Liver (tissue), 9 donors: Measurements from ENCODE around the gene CHAD. TPM values are rescaled to one million over a fixed set of nuclear protein-coding genes. Genes with fewer than 3 reads are reported as not detected.

ENCODE experiments used
- DNase-seq: peaks from one replicate; pipeline ENCODE4 v3.0.0-alpha.2; 2017; ENCODE audit warnings: low spot score
- H3K27ac ChIP-seq, 2 donors: one replicate each; pipeline ENCODE4 v1.7.0; 2013; ENCODE audit warnings: inconsistent platforms in 2 of 2, low read length in 2 of 2, control low read depth in 1 of 2, low read depth in 1 of 2, mild to moderate bottlenecking in 1 of 2
- H3K27me3 ChIP-seq, 4 donors: one replicate each; pipeline versions ENCODE4 v1.6.1 to v1.7.0; 2013; ENCODE audit warnings: low read length in 3 of 4, inconsistent platforms in 1 of 4, mild to moderate bottlenecking in 1 of 4, moderate library complexity in 1 of 4; ENCODE audit not compliant: control insufficient read depth in 4 of 4, insufficient read depth in 4 of 4
- H3K36me3 ChIP-seq, 4 donors: one replicate each; pipeline versions ENCODE4 v1.6.1 to v1.7.0; 2013; ENCODE audit warnings: low read length in 3 of 4, mild to moderate bottlenecking in 3 of 4, low read depth in 1 of 4, moderate library complexity in 1 of 4; ENCODE audit not compliant: control insufficient read depth in 4 of 4, insufficient read depth in 3 of 4
- H3K4me1 ChIP-seq, 4 donors: one replicate each; pipeline versions ENCODE4 v1.6.1 to v1.7.0; 2013; ENCODE audit warnings: low read length in 3 of 4, mild to moderate bottlenecking in 3 of 4, moderate library complexity in 1 of 4; ENCODE audit not compliant: control insufficient read depth in 4 of 4, insufficient read depth in 4 of 4
- H3K4me3 ChIP-seq, 3 donors: one replicate each; pipeline versions ENCODE4 v1.6.1 to v1.7.0; 2013; ENCODE audit warnings: low read length in 3 of 3, control low read depth in 1 of 3, low read depth in 1 of 3, mild to moderate bottlenecking in 1 of 3
- H3K9ac ChIP-seq, 2 donors: one replicate each; pipeline ENCODE4 v1.7.0; 2013; ENCODE audit warnings: low read length in 2 of 2, mild to moderate bottlenecking in 2 of 2, moderate library complexity in 2 of 2, control low read depth in 1 of 2, low read depth in 1 of 2
- H3K9me3 ChIP-seq, 4 donors: one replicate each; pipeline versions ENCODE4 v1.6.1 to v1.7.0; 2013; ENCODE audit warnings: low read length in 3 of 4; ENCODE audit not compliant: control insufficient read depth in 4 of 4
- CTCF ChIP-seq: fragments of 150-350 bp; IDR thresholded peaks from 2 replicates; pipeline ENCODE4 v1.5.1; 2017; ENCODE audit warnings: improper control_type of control experiment, low read depth, low read length; ENCODE audit not compliant: missing input control
- EGR1 ChIP-seq, 2 donors: IDR thresholded peaks; 2 replicates each; pipeline ENCODE4 v1.6.1; 2016 to 2018; ENCODE audit warnings: antibody characterized with exemption in 2 of 2, low read depth in 2 of 2
- FOXA1 ChIP-seq: IDR thresholded peaks from 2 replicates; pipeline ENCODE4 v1.6.1; 2016; ENCODE audit warnings: antibody characterized with exemption
- FOXA2 ChIP-seq: IDR thresholded peaks from 2 replicates; pipeline ENCODE4 v1.6.1; 2016; ENCODE audit warnings: antibody characterized with exemption
- GABPA ChIP-seq, 2 donors: IDR thresholded peaks in 1 of 2; conservative IDR thresholded peaks in 1 of 2; 2 replicates each; pipeline ENCODE4 v1.6.1; 2016; ENCODE audit warnings: antibody characterized with exemption in 2 of 2, mild to moderate bottlenecking in 1 of 2, moderate library complexity in 1 of 2
- HNF4A ChIP-seq, 2 donors: conservative IDR thresholded peaks; 2 replicates each; pipeline ENCODE4 v1.6.1; 2016; ENCODE audit warnings: antibody characterized with exemption in 2 of 2, mild to moderate bottlenecking in 2 of 2
- JUND ChIP-seq, 2 donors: IDR thresholded peaks; 2 replicates each; pipeline ENCODE4 v1.6.1; 2016; ENCODE audit warnings: antibody characterized with exemption in 2 of 2
- MAX ChIP-seq: IDR thresholded peaks from 2 replicates; pipeline ENCODE4 v1.6.1; 2016; ENCODE audit warnings: antibody characterized with exemption
- NR2F2 ChIP-seq: IDR thresholded peaks from 2 replicates; pipeline ENCODE4 v1.6.1; 2016; ENCODE audit warnings: antibody characterized with exemption
- RAD21 ChIP-seq, 2 donors: IDR thresholded peaks; 2 replicates each; pipeline ENCODE4 v1.6.1; 2016; ENCODE audit warnings: antibody characterized with exemption in 2 of 2, mild to moderate bottlenecking in 2 of 2
- REST ChIP-seq: IDR thresholded peaks from 2 replicates; pipeline ENCODE4 v1.6.1; 2016; ENCODE audit warnings: antibody characterized with exemption, mild to moderate bottlenecking
- RXRA ChIP-seq, 2 donors: IDR thresholded peaks; 2 replicates each; pipeline ENCODE4 v1.6.1; 2017 to 2018; ENCODE audit warnings: antibody characterized with exemption in 2 of 2, mild to moderate bottlenecking in 1 of 2
- SP1 ChIP-seq: IDR thresholded peaks from 2 replicates; pipeline ENCODE4 v1.6.1; 2018; ENCODE audit warnings: antibody characterized with exemption, mild to moderate bottlenecking
- YY1 ChIP-seq: IDR thresholded peaks from 2 replicates; pipeline ENCODE4 v1.6.1; 2016; ENCODE audit warnings: antibody characterized with exemption, mild to moderate bottlenecking
- ZBTB33 ChIP-seq: IDR thresholded peaks from 2 replicates; pipeline ENCODE4 v1.6.1; 2016; ENCODE audit warnings: antibody characterized with exemption
- WGBS: extraction: QIAGEN DNeasy Blood & Tissue Kit; methylation state at CpG from one replicate; pipeline ENCODE4 v1.1.7; 2013; 5-methylcytosine and 5-hydroxymethylcytosine counted together
- polyA plus RNA-seq, 2 donors: library from polyadenylated mRNA; stranded (reverse) in 1 of 2; unstranded in 1 of 2; fragments of 200-250 nt in 1 of 2; fragments of >200 nt in 1 of 2; fragmentation: Nextera tagmentation in 1 of 2; extraction: Ambion mirVana in 1 of 2; gene quantifications; one replicate each; pipeline versions ENCODE4 v1.2.1 to v1.2.3, GENCODE V29; 2013 to 2015
- total RNA-seq, 2 donors: library from RNA; depleted of rRNA; stranded (reverse); fragments of >200 nt; gene quantifications; one replicate each; pipeline ENCODE4 v1.2.3, GENCODE V29; 2014
- donor health status: healthy.
- donor health status: healthy.
- donor health status: healthy.
- donor health status: healthy.
- donor health status: healthy.

CHAD gene
- total and polyA plus RNA-seq, 4 donors = 0.51 to 3.3 (median 2.3) TPM

GRCh38 chr17:50461550-50462132 is 7.0 kb downstream of the CHAD start:
- Histone ChIP-seq H3K4me1 (peaks cover 11 to 62% (median 35%) of the 10 kb centered on the region in 4 donors), H3K36me3 (peaks cover 0 to 7% (median 0%) of the 10 kb centered on the region in 4 donors)
- no peak for DNase-seq

GRCh38 chr17:50460831-50461526 is 7.7 kb downstream of the CHAD start:
- Histone ChIP-seq H3K27me3 (no peaks in the 10 kb centered on the region), H3K9ac (no peak overlapping the region), H3K27ac (no peak overlapping the region), H3K9me3 (no peaks in the 10 kb centered on the region), H3K36me3 (peaks cover 0 to 7% (median 0%) of the 10 kb centered on the region in 4 donors), H3K4me3 (no peak overlapping the region), H3K4me1 (peaks cover 8 to 58% (median 29%) of the 10 kb centered on the region in 4 donors)
- WGBS = 95% methylated on average over 9 of the region's 9 CpGs
- no peak for DNase-seq
- TF ChIP-seq REST (no peak), FOXA1 (no peak), JUND (IDR thresholded peaks at IDR 0.05) (no peak), YY1 (no peak), GABPA (IDR thresholded peaks at IDR 0.05 in 1 of 2, conservative IDR thresholded peaks at IDR 0.05 in 1 of 2) (no peak), MAX (no peak), SP1 (no peak), CTCF (no peak), RXRA (IDR thresholded peaks at IDR 0.05) (no peak), ZBTB33 (no peak), EGR1 (IDR thresholded peaks at IDR 0.05; ENCODE audit: low read depth in 2 of 2) (no peak), RAD21 (IDR thresholded peaks at IDR 0.05) (no peak), FOXA2 (no peak), NR2F2 (no peak), HNF4A (conservative IDR thresholded peaks at IDR 0.05) (no peak)

More at GRCh38 chr17:50461550-50462132, 7.0 kb downstream of the CHAD start:
- no peaks in the 10 kb centered on the region for H3K9me3 ChIP-seq
- H3K4me3 ChIP-seq = no peak overlapping the region
- 96% methylated on average over 14 of the region's 14 CpGs for WGBS
- H3K9ac ChIP-seq = no peak overlapping the region
- no peak overlapping the region for H3K27ac ChIP-seq
- H3K27me3 ChIP-seq = no peaks in the 10 kb centered on the region
- TF ChIP-seq MAX (no peak), HNF4A (conservative IDR thresholded peaks at IDR 0.05) (no peak)
